SHP77 treated with DMSO at 0.1 percent for 48 hours (cell line): ENCODE results near the gene GMDS.
A peak's percentile ranks its signal among the peaks of the same experiment; 100 is the strongest.

Source experiments
- DNase-seq: peaks from one replicate; lab custom pipeline; 2025; lab: John Stamatoyannopoulos, UW

The GMDS gene

GRCh38 chr6:2099870-2100269 is 145.5 kb downstream of the GMDS start:
- no peak for DNase-seq

- no peak for DNase-seq
These were observed 147.9 kb downstream of the GMDS start for GRCh38 chr6:2097464-2097863.

- no peak for DNase-seq
These were observed 150.8 kb downstream of the GMDS start for GRCh38 chr6:2094642-2095041.

GRCh38 chr6:2086326-2086965 is 159.0 kb downstream of the GMDS start:
- DNase-seq, result no peak

- no peak for DNase-seq
These were observed 159.7 kb downstream of the GMDS start for GRCh38 chr6:2085657-2086056.

GRCh38 chr6:2081155-2082138 is 164.0 kb downstream of the GMDS start:
- no peak for DNase-seq

- DNase-seq, result no peak
These were observed 166.5 kb downstream of the GMDS start for GRCh38 chr6:2078888-2079287.

- no peak for DNase-seq
These were observed 167.6 kb downstream of the GMDS start for GRCh38 chr6:2077826-2078225.

- no peak for DNase-seq
These were observed 171.9 kb downstream of the GMDS start for GRCh38 chr6:2073476-2073875.

- no peak for DNase-seq
These were observed 173.0 kb downstream of the GMDS start for GRCh38 chr6:2072453-2072852.

- DNase-seq, result peak; percentile 11
These were observed 181.9 kb downstream of the GMDS start for GRCh38 chr6:2063547-2063946.

- DNase-seq, result no peak
These were observed 183.5 kb downstream of the GMDS start for GRCh38 chr6:2061880-2062279.

- no peak for DNase-seq
These were observed 189.5 kb downstream of the GMDS start for GRCh38 chr6:2055911-2056310.

- DNase-seq, result no peak
These were observed 190.3 kb downstream of the GMDS start for GRCh38 chr6:2055143-2055542.

- no peak for DNase-seq
These were observed 190.8 kb downstream of the GMDS start for GRCh38 chr6:2054516-2055067.

- DNase-seq, result no peak
These were observed 191.7 kb downstream of the GMDS start for GRCh38 chr6:2053691-2054090.

GRCh38 chr6:2047855-2048254 is 197.6 kb downstream of the GMDS start:
- DNase-seq, result no peak

GRCh38 chr6:2044192-2044591 is 201.2 kb downstream of the GMDS start:
- no peak for DNase-seq

- no peak for DNase-seq
These were observed 202.3 kb downstream of the GMDS start for GRCh38 chr6:2042956-2043648.

- no peak for DNase-seq
These were observed 207.3 kb downstream of the GMDS start for GRCh38 chr6:2038092-2038491.

- DNase-seq, result no peak
These were observed 208.0 kb downstream of the GMDS start for GRCh38 chr6:2037237-2037926.

- no peak for DNase-seq
These were observed 208.7 kb downstream of the GMDS start for GRCh38 chr6:2036710-2037023.
